ENCODE measurements around the gene FAT3.

- TF ChIP-seq, protein P1, sequence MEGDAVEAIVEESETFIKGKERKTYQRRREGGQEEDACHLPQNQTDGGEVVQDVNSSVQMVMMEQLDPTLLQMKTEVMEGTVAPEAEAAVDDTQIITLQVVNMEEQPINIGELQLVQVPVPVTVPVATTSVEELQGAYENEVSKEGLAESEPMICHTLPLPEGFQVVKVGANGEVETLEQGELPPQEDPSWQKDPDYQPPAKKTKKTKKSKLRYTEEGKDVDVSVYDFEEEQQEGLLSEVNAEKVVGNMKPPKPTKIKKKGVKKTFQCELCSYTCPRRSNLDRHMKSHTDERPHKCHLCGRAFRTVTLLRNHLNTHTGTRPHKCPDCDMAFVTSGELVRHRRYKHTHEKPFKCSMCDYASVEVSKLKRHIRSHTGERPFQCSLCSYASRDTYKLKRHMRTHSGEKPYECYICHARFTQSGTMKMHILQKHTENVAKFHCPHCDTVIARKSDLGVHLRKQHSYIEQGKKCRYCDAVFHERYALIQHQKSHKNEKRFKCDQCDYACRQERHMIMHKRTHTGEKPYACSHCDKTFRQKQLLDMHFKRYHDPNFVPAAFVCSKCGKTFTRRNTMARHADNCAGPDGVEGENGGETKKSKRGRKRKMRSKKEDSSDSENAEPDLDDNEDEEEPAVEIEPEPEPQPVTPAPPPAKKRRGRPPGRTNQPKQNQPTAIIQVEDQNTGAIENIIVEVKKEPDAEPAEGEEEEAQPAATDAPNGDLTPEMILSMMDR (tag by site-specific recombination; IDR thresholded peaks at IDR 0.05): no peak
- TF ChIP-seq ZNF148 (tag by site-specific recombination; IDR thresholded peaks at IDR 0.05; ENCODE audit: borderline replicate concordance) (no peak), ZNF112 (tag by site-specific recombination; IDR thresholded peaks at IDR 0.05) (no peak), PATZ1 (tag by site-specific recombination; IDR thresholded peaks at IDR 0.05) (no peak), REPIN1 (tag by site-specific recombination; IDR thresholded peaks at IDR 0.05; ENCODE audit: low read depth) (no peak)
Observed at GRCh38 chr11:92212530-92212929, 12.1 kb upstream of the FAT3 start.
